Panc1 (cell line): ENCODE data around the gene MGAT5. TPM values are rescaled to one million over a fixed set of nuclear protein-coding genes. Genes with fewer than 3 reads are reported as not detected.

ENCODE experiments used
- ATAC-seq: fragments of 200-7000 bp; cut with Tn5 transposase; 2 replicates; pipeline ENCODE4 v1.9.1; 2020; ENCODE audit warnings: mild to moderate bottlenecking, moderate library complexity
- BruUV-seq: library from RNA; stranded (reverse); fragments of 400-500 nt; replicated peaks from 2 replicates; lab custom pipeline; 2021; lab: Mats Ljungman, UMichigan
- CTCF ChIA-PET: fragments of 300-600 bp; sonication (Branson Sonifier 250); formaldehyde crosslinking; loops from one replicate; lab custom pipeline; 2022; ENCODE audit warnings: antibody characterized with exemption; lab: Charles Lee
- POLR2A ChIA-PET: fragments of 300-600 bp; sonication (Branson Sonifier 250); formaldehyde crosslinking; loops from one replicate; lab custom pipeline; 2022; ENCODE audit warnings: antibody characterized with exemption; lab: Charles Lee
- DNase-seq: peaks from one replicate; pipeline ENCODE4 v3.0.0-alpha.2; 2010; ENCODE audit warnings: low read depth, low spot score
- H3K27ac ChIP-seq: 2 replicates; pipeline ENCODE4 v1.5.1; 2011; ENCODE audit warnings: mild to moderate bottlenecking, low read length, inconsistent platforms
- H3K27me3 ChIP-seq: fragments of 200-500 bp; sonication (Bioruptor generic); 2 replicates; pipeline ENCODE4 v1.6.0; 2014; ENCODE audit warnings: low read length, inconsistent platforms; ENCODE audit not compliant: control insufficient read depth, insufficient read depth
- H3K36me3 ChIP-seq: fragments of 200-500 bp; sonication (Bioruptor generic); 2 replicates; pipeline ENCODE4 v1.5.1; 2014; ENCODE audit warnings: inconsistent platforms, mild to moderate bottlenecking, low read length, moderate library complexity; ENCODE audit not compliant: control insufficient read depth, insufficient read depth
- H3K4me1 ChIP-seq: 2 replicates; pipeline ENCODE4 v1.5.1; 2011; ENCODE audit warnings: inconsistent platforms, mild to moderate bottlenecking, low read length, moderate library complexity; ENCODE audit not compliant: control insufficient read depth, insufficient read depth
- H3K4me3 ChIP-seq, 2 experiments: 2 replicates each; pipeline ENCODE4 v1.5.1; 2011 to 2012; ENCODE audit warnings: low read depth in 2 of 2, low read length in 2 of 2, mild to moderate bottlenecking in 2 of 2, inconsistent platforms in 1 of 2, moderate library complexity in 1 of 2
- H3K9me3 ChIP-seq: fragments of 200-500 bp; sonication (Bioruptor generic); 2 replicates; pipeline ENCODE4 v1.5.1; 2014; ENCODE audit warnings: low read depth, mild to moderate bottlenecking, inconsistent platforms, low read length, moderate library complexity; ENCODE audit not compliant: control insufficient read depth, insufficient read depth
- POLR2AphosphoS5 ChIP-seq: IDR thresholded peaks from 2 replicates; pipeline ENCODE4 v1.6.1; 2012; ENCODE audit warnings: mild to moderate bottlenecking, low read depth, low read length, moderate library complexity
- REST ChIP-seq, 2 experiments: IDR thresholded peaks; 2 replicates each; pipeline ENCODE4 v1.6.1; 2011 to 2012; ENCODE audit warnings: low read depth in 2 of 2, control low read depth in 1 of 2, low read length in 1 of 2, mild to moderate bottlenecking in 1 of 2, moderate library complexity in 1 of 2; ENCODE audit not compliant: insufficient read depth in 1 of 2
- SIN3A ChIP-seq: IDR thresholded peaks from 2 replicates; pipeline ENCODE4 v1.6.1; 2012; ENCODE audit warnings: low read depth, mild to moderate bottlenecking, low read length, moderate library complexity, borderline replicate concordance; ENCODE audit not compliant: insufficient read depth
- TCF7L2 ChIP-seq: IDR thresholded peaks from 2 replicates; pipeline ENCODE4 v1.6.1; 2011; ENCODE audit warnings: mild to moderate bottlenecking, low read depth, low read length, inconsistent platforms
- in situ Hi-C: cut with HindIII; loops from 2 replicates; pipeline ENCODE4 v1.10.0; 2016; ENCODE audit warnings: low sequenced_read_pairs, low pct_unique_long_range_greater_than_20kb
- intact Hi-C: fragments of 100-400 bp; cut with micrococcal nuclease; formaldehyde crosslinking; loops from one replicate; pipeline ENCODE4 v1.10.0; 2022; ENCODE audit not compliant: unreplicated experiment
- total RNA-seq: library from RNA; stranded (reverse); gene quantifications from one replicate; pipeline ENCODE4 v1.2.1, GENCODE V29; 2021; ENCODE audit not compliant: unreplicated experiment
- TF ChIP-seq, protein P1 (sequence below): fragments of 450-650 bp; IDR thresholded peaks from 2 replicates; pipeline ENCODE4 v1.5.1; 2017; ENCODE audit warnings: mild to moderate bottlenecking

Gene MGAT5
- total RNA-seq, 1 experiment from 2014 or later: 22.1 TPM

- TF ChIP-seq TCF7L2: no peak
- TF ChIP-seq POLR2AphosphoS5: no peak
- TF ChIP-seq, protein P1, sequence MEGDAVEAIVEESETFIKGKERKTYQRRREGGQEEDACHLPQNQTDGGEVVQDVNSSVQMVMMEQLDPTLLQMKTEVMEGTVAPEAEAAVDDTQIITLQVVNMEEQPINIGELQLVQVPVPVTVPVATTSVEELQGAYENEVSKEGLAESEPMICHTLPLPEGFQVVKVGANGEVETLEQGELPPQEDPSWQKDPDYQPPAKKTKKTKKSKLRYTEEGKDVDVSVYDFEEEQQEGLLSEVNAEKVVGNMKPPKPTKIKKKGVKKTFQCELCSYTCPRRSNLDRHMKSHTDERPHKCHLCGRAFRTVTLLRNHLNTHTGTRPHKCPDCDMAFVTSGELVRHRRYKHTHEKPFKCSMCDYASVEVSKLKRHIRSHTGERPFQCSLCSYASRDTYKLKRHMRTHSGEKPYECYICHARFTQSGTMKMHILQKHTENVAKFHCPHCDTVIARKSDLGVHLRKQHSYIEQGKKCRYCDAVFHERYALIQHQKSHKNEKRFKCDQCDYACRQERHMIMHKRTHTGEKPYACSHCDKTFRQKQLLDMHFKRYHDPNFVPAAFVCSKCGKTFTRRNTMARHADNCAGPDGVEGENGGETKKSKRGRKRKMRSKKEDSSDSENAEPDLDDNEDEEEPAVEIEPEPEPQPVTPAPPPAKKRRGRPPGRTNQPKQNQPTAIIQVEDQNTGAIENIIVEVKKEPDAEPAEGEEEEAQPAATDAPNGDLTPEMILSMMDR: no peak
- TF ChIP-seq SIN3A: no peak
- TF ChIP-seq REST (IDR thresholded peaks at IDR 0.05; ENCODE audit: insufficient read depth in 1 of 2, low read depth in 2 of 2, low read length in 1 of 2): no peak
- no peak overlapping the region for H3K27ac ChIP-seq
- no peaks in the 10 kb centered on the region for H3K27me3 ChIP-seq
- H3K4me3 ChIP-seq: no peak overlapping the region
- POLR2A ChIA-PET: no interaction called here
- no peaks in the 10 kb centered on the region for H3K36me3 ChIP-seq
- H3K4me1 ChIP-seq: no peaks in the 10 kb centered on the region
- CTCF ChIA-PET: no interaction called here
- BruUV-seq: no TSS peak
- in situ Hi-C loops (no loop called here), intact Hi-C loops (no loop called here)
- no peak for DNase-seq
- no peaks in the 10 kb centered on the region for H3K9me3 ChIP-seq
- ATAC-seq: no peak
Observed at GRCh38 chr2:134435505-134435904, 181.6 kb downstream of the MGAT5 start.

DNA sequence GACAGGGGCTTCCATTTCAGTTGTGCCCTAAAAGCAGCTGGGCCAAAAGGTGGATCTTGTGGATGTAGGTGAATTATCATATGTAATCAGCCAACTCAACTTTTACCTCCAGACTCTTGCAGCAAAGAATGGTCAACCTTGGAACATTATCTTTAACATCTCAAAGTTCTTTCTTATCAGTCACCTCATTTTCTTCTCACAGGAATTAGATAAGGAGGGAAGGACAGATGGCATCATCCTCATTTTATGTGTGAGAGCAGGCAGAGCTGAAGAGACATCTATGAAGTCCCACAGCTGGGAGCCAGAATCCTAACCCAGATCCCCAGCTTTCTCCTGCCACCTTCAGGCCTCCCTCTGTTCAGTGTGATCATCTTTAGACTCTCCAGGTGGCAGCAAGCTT is 182.1 kb downstream of the MGAT5 start:
- CTCF ChIA-PET: no interaction called here
- ATAC-seq (no peak), DNase-seq (no peak)
- BruUV-seq: no TSS peak
- no peaks in the 10 kb centered on the region for H3K4me1 ChIP-seq
- no peak overlapping the region for H3K27ac ChIP-seq
- in situ Hi-C loops (no loop called here), intact Hi-C loops (no loop called here)
- H3K4me3 ChIP-seq: no peak overlapping the region
- H3K36me3 ChIP-seq: no peaks in the 10 kb centered on the region
- H3K9me3 ChIP-seq: no peaks in the 10 kb centered on the region
- POLR2A ChIA-PET: no interaction called here
- TF ChIP-seq SIN3A: no peak
- no peak for TF ChIP-seq POLR2AphosphoS5
- no peak for TF ChIP-seq TCF7L2
- no peak for TF ChIP-seq REST (IDR thresholded peaks at IDR 0.05; ENCODE audit: insufficient read depth in 1 of 2, low read depth in 2 of 2, low read length in 1 of 2)
- TF ChIP-seq, protein P1: no peak
- no peaks in the 10 kb centered on the region for H3K27me3 ChIP-seq
